Uterus (tissue), 4 donors: ENCODE measurements around the gene ART3. TPM values are rescaled to one million over a fixed set of nuclear protein-coding genes. Genes with fewer than 3 reads are reported as not detected.

Experiments
- DNase-seq, 2 donors: peaks; one replicate each; pipeline ENCODE4 v3.0.0-alpha.2; 2019 to 2020
- H3K27ac ChIP-seq, 2 donors: fragments of 200-600 bp; sonication (generic); 1 replicate in 1 of 2; 2 replicates in 1 of 2; pipeline ENCODE4 v1.5.1; 2016 to 2018
- H3K27me3 ChIP-seq, 2 donors: fragments of 200-600 bp; sonication (generic); one replicate each; pipeline ENCODE4 v1.5.1; 2018 to 2019; ENCODE audit warnings: control low read depth in 1 of 2
- H3K36me3 ChIP-seq, 2 donors: fragments of 200-600 bp; sonication (generic); one replicate each; pipeline ENCODE4 v1.5.1; 2019; ENCODE audit warnings: control low read depth in 1 of 2
- H3K4me1 ChIP-seq, 2 donors: fragments of 200-600 bp; sonication (generic); one replicate each; pipeline ENCODE4 v1.5.1; 2018 to 2019; ENCODE audit warnings: control low read depth in 1 of 2
- H3K4me3 ChIP-seq, 2 donors: fragments of 200-600 bp; sonication (generic); 1 replicate in 1 of 2; 2 replicates in 1 of 2; pipeline ENCODE4 v1.5.1; 2018 to 2019; ENCODE audit warnings: mild to moderate bottlenecking in 1 of 2
- H3K9me3 ChIP-seq, 2 donors: fragments of 200-600 bp; sonication (generic); one replicate each; pipeline ENCODE4 v1.5.1; 2019; ENCODE audit warnings: control low read depth in 1 of 2
- POLR2A ChIP-seq, 2 donors: fragments of 450-650 bp; IDR thresholded peaks; one replicate each; pipeline ENCODE4 v1.6.1; 2016; ENCODE audit warnings: antibody characterized with exemption in 2 of 2, mild to moderate bottlenecking in 1 of 2, moderate library complexity in 1 of 2
- intact Hi-C: fragments of 100-400 bp; cut with DNase I; formaldehyde crosslinking; loops from one replicate; pipeline ENCODE4 v1.15.1; 2023; ENCODE audit warnings: low total_unique reads
- total RNA-seq, 4 donors: library from RNA; depleted of rRNA in 3 of 4; stranded (reverse); fragments of >200 nt in 3 of 4; gene quantifications; one replicate each; pipeline versions ENCODE4 v1.1.0 to v1.2.4, GENCODE V29; 2014 to 2023
- TF ChIP-seq, protein P1 (sequence below), 4 experiments: fragments of 200-600 bp in 2 of 4; fragments of 450-650 bp in 2 of 4; sonication (generic) in 2 of 4; IDR thresholded peaks; one replicate each; pipeline ENCODE4 v1.5.1; 2016 to 2019; ENCODE audit warnings: antibody characterized with exemption in 4 of 4, mild to moderate bottlenecking in 2 of 4, moderate library complexity in 1 of 4
- donor health status: DM: yes; HTN: yes; CAD: no.

The ART3 gene
- total RNA-seq, 4 donors from 2014 or later, result 0.55 to 1.4 TPM; not detected in 2

DNA sequence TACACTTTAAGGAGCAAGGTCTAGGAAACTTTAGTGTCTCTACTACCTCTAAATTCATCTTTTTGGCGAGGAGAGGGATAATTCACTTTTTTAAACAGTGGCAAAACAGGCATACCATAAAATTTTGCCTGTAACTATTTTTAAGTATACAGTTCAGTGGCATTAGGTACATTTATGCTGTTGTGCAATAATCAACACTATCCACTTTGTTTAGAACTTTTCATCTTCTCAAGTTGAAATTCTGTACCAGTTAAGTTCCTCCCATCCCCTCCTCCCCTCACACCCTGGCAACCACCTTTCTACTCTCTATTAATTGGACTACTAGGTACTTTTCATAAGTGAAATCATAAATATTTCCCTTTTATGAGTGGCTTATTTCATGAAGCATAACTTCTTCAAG, 42.3 kb downstream of the ART3 start:
- TF ChIP-seq POLR2A (IDR thresholded peaks at IDR 0.05), result no peak
- TF ChIP-seq, protein P1, sequence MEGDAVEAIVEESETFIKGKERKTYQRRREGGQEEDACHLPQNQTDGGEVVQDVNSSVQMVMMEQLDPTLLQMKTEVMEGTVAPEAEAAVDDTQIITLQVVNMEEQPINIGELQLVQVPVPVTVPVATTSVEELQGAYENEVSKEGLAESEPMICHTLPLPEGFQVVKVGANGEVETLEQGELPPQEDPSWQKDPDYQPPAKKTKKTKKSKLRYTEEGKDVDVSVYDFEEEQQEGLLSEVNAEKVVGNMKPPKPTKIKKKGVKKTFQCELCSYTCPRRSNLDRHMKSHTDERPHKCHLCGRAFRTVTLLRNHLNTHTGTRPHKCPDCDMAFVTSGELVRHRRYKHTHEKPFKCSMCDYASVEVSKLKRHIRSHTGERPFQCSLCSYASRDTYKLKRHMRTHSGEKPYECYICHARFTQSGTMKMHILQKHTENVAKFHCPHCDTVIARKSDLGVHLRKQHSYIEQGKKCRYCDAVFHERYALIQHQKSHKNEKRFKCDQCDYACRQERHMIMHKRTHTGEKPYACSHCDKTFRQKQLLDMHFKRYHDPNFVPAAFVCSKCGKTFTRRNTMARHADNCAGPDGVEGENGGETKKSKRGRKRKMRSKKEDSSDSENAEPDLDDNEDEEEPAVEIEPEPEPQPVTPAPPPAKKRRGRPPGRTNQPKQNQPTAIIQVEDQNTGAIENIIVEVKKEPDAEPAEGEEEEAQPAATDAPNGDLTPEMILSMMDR (IDR thresholded peaks at IDR 0.05), result no peak
- Histone ChIP-seq H3K36me3 (no peaks in the 10 kb centered on the region), H3K4me1 (no peaks in the 10 kb centered on the region), H3K4me3 (no peak overlapping the region), H3K27me3 (no peaks in the 10 kb centered on the region), H3K9me3 (no peaks in the 10 kb centered on the region), H3K27ac (no peak overlapping the region)
- no peak for DNase-seq
- intact Hi-C loops, result no loop called here

DNA sequence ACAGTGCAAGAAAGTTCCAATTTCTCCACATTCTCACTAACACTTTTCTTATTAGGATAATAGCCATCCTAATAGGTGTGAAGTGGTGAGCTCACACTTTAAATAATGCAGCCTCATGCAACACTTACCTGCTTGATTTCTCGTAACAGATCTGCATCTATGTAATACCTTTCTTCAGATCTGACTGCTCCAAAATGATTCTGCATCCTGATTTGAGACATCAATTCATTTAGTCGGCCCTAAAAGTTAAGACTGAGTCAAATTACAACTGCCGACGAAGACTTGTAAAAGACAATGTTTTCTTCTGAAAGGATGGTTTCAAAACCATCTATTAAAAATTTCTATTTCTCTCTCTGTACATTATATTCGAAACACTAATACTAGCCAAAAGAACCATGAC, 43.0 kb downstream of the ART3 start:
- Histone ChIP-seq H3K27ac (no peak overlapping the region), H3K36me3 (no peaks in the 10 kb centered on the region), H3K4me1 (no peaks in the 10 kb centered on the region), H3K27me3 (no peaks in the 10 kb centered on the region), H3K9me3 (no peaks in the 10 kb centered on the region), H3K4me3 (no peak overlapping the region)
- no peak for DNase-seq
- intact Hi-C loops, result no loop called here
- TF ChIP-seq, protein P1 (IDR thresholded peaks at IDR 0.05), result no peak
- no peak for TF ChIP-seq POLR2A (IDR thresholded peaks at IDR 0.05)

DNA sequence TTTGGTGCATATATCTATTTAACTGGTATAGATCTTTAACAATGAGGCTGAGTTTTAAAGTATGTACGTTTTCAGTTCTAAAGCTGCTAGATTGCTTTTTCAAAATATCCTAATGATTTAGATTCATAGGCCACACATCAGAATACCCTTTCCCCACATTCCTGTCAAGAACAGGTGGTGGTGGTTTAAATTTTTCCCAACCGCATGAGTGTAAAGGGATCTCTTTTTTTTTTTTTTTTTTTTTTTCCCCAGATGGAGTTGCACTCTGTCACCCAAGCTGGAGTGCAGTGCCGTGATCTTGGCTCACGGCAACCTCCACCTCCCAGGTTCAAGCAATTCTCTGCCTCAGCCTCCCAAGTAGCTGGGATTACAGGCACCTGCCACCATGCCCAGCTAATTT, 45.7 kb downstream of the ART3 start:
- Histone ChIP-seq H3K4me3 (no peak overlapping the region), H3K36me3 (no peaks in the 10 kb centered on the region), H3K4me1 (no peaks in the 10 kb centered on the region), H3K27me3 (no peaks in the 10 kb centered on the region), H3K27ac (no peak overlapping the region), H3K9me3 (no peaks in the 10 kb centered on the region)
- intact Hi-C loops, result no loop called here
- TF ChIP-seq, protein P1 (IDR thresholded peaks at IDR 0.05), result no peak
- no peak for TF ChIP-seq POLR2A (IDR thresholded peaks at IDR 0.05)
- DNase-seq, result no peak

DNA sequence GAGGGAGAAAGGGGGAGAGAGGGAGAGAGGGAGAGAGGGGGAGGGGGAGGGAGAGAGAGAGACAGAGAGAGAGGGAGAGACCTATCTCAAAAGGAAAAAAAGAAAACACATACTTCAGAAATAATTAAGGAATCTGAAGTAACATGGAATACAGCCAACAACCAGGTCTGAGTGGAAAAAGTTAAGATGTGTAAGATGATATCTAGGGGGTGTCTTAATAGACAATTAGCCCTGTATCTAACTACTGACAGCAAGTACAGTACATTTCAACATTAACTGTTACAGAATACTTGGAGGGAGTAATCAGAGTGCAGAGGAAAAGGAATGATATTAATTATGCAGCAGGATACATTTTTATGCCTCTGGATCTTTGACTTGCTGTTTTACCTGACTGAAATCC, 51.3 kb downstream of the ART3 start:
- Histone ChIP-seq H3K27ac (no peak overlapping the region), H3K4me3 (no peak overlapping the region), H3K36me3 (no peaks in the 10 kb centered on the region), H3K4me1 (no peaks in the 10 kb centered on the region), H3K9me3 (no peaks in the 10 kb centered on the region), H3K27me3 (no peaks in the 10 kb centered on the region)
- no peak for TF ChIP-seq POLR2A (IDR thresholded peaks at IDR 0.05)
- TF ChIP-seq, protein P1 (IDR thresholded peaks at IDR 0.05), result no peak
- no peak for DNase-seq
- intact Hi-C loops, result no loop called here

DNA sequence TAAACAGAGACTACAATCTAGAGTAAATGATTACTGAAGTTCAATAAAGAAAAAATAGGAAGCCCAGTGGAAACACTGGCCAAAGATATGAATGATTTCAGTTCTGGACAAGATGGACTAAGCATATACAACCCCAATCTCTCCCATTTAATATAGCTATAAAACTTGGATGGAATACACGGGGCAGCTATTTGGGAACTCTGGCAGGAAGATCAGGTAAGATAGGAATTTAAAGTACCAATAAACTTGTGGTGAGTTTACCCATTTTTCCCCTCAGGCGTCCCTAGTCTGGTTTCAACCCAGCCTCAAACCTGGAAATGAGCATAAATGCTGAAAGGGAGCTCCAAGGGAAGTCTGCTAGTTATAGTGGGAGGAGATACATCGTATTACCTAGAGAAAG, 53.2 kb downstream of the ART3 start:
- Histone ChIP-seq H3K27me3 (no peaks in the 10 kb centered on the region), H3K27ac (no peak overlapping the region), H3K9me3 (no peaks in the 10 kb centered on the region), H3K4me3 (no peak overlapping the region), H3K4me1 (no peaks in the 10 kb centered on the region), H3K36me3 (no peaks in the 10 kb centered on the region)
- intact Hi-C loops, result no loop called here
- TF ChIP-seq, protein P1 (IDR thresholded peaks at IDR 0.05), result no peak
- no peak for TF ChIP-seq POLR2A (IDR thresholded peaks at IDR 0.05)
- no peak for DNase-seq
